Activated T-helper 1 cell treated with anti-CD3 and anti-CD28 coated beads, Interleukin-12 subunit alpha, Interleukin-12 subunit beta, Interleukin-2, Interleukin-4 antibody, amounts not matched to agents 30 ng/mL and 10 ng/mL and 1 ng/mL, durations not matched to agents 14 hours and 24 hours and 36 hours (primary cell): ENCODE data around the gene KCNK13. TPM values are rescaled to one million over a fixed set of nuclear protein-coding genes. Genes with fewer than 3 reads are reported as not detected.
"Not testable (repeated sequence)": the region's sequence is repeated elsewhere in the genome, so short reads cannot be mapped to it uniquely, and the experiment has no call there.

Source experiments
- DNase-seq: peaks from one replicate; pipeline ENCODE4 v3.0.0; 2021; ENCODE audit warnings: low spot score
- H3K27ac Mint-ChIP-seq: one replicate; pipeline ENCODE4 v1.8.0; 2021; ENCODE audit warnings: mild to moderate bottlenecking, mixed read lengths
- H3K27me3 Mint-ChIP-seq: one replicate; pipeline ENCODE4 v1.8.0; 2022; ENCODE audit warnings: mild to moderate bottlenecking, moderate library complexity, mixed read lengths; ENCODE audit not compliant: insufficient read depth
- H3K36me3 Mint-ChIP-seq: one replicate; pipeline ENCODE4 v1.8.0; 2021; ENCODE audit warnings: low read depth, mixed read lengths
- H3K4me1 Mint-ChIP-seq: one replicate; pipeline ENCODE4 v1.8.0; 2021; ENCODE audit warnings: low read depth, mixed read lengths
- H3K4me3 Mint-ChIP-seq: one replicate; pipeline ENCODE4 v1.8.0; 2021; ENCODE audit warnings: mild to moderate bottlenecking, moderate library complexity, mixed read lengths
- H3K9me3 Mint-ChIP-seq: one replicate; pipeline ENCODE4 v1.8.0; 2021; ENCODE audit warnings: mixed read lengths
- intact Hi-C: fragments of 100-400 bp; cut with micrococcal nuclease; formaldehyde crosslinking; loops from one replicate; pipeline ENCODE4 v1.15.1; 2024
- total RNA-seq: library from RNA; stranded (reverse); gene quantifications from 2 replicates; pipeline ENCODE4 v1.2.3, GENCODE V29; 2022

The KCNK13 gene
- total RNA-seq, 1 donor from 2014 or later = not detected

GRCh38 chr14:90193925-90194324, 132.1 kb downstream of the KCNK13 start:
- DNase-seq = no peak
- no peak overlapping the region for H3K4me3 Mint-ChIP-seq
- no peak overlapping the region for H3K27ac Mint-ChIP-seq
- no peaks in the 10 kb centered on the region for H3K9me3 Mint-ChIP-seq
- H3K36me3 Mint-ChIP-seq = no peaks in the 10 kb centered on the region
- intact Hi-C loops = no loop called here
- no peaks in the 10 kb centered on the region for H3K4me1 Mint-ChIP-seq
- peaks cover 9% of the 10 kb centered on the region for H3K27me3 Mint-ChIP-seq

- Mint-ChIP-seq H3K27me3 (peaks cover 9% of the 10 kb centered on the region), H3K9me3 (no peaks in the 10 kb centered on the region), H3K27ac (no peak overlapping the region), H3K36me3 (no peaks in the 10 kb centered on the region), H3K4me1 (no peaks in the 10 kb centered on the region), H3K4me3 (no peak overlapping the region)
- intact Hi-C loops = no loop called here
- DNase-seq = no peak
Observed at GRCh38 chr14:90194706-90195105, 132.9 kb downstream of the KCNK13 start.

- Mint-ChIP-seq H3K4me3 (no peak overlapping the region), H3K4me1 (no peaks in the 10 kb centered on the region), H3K27me3 (peaks cover 9% of the 10 kb centered on the region), H3K27ac (no peak overlapping the region), H3K9me3 (no peaks in the 10 kb centered on the region), H3K36me3 (no peaks in the 10 kb centered on the region)
- DNase-seq = no peak
- intact Hi-C loops = no loop called here
Observed at GRCh38 chr14:90198541-90199060, 136.8 kb downstream of the KCNK13 start.

- H3K9me3 Mint-ChIP-seq, H3K4me1 Mint-ChIP-seq, H3K27me3 Mint-ChIP-seq, H3K27ac Mint-ChIP-seq, H3K4me3 Mint-ChIP-seq, DNase-seq, H3K36me3 Mint-ChIP-seq, intact Hi-C loops: not testable (repeated sequence)
Observed at GRCh38 chr14:90200546-90200945, 138.8 kb downstream of the KCNK13 start.

- Mint-ChIP-seq H3K9me3 (no peaks in the 10 kb centered on the region), H3K27ac (no peak overlapping the region), H3K4me1 (no peaks in the 10 kb centered on the region), H3K4me3 (no peak overlapping the region), H3K27me3 (peaks cover 2% of the 10 kb centered on the region), H3K36me3 (no peaks in the 10 kb centered on the region)
- intact Hi-C loops = no loop called here
- no peak for DNase-seq
Observed at GRCh38 chr14:90201344-90201743, 139.6 kb downstream of the KCNK13 start.

- Mint-ChIP-seq H3K27ac (no peak overlapping the region), H3K4me1 (no peaks in the 10 kb centered on the region)
Observed at GRCh38 chr14:90204516-90204915, 142.7 kb downstream of the KCNK13 start.

GRCh38 chr14:90213099-90213748, 151.4 kb downstream of the KCNK13 start:
- H3K27me3 Mint-ChIP-seq = no peaks in the 10 kb centered on the region
- no peaks in the 10 kb centered on the region for H3K4me1 Mint-ChIP-seq
- no peak for DNase-seq
- peaks cover 8% of the 10 kb centered on the region for H3K9me3 Mint-ChIP-seq
- H3K4me3 Mint-ChIP-seq = no peak overlapping the region
- H3K36me3 Mint-ChIP-seq = no peaks in the 10 kb centered on the region
- H3K27ac Mint-ChIP-seq = no peak overlapping the region
- intact Hi-C loops = no loop called here

More at GRCh38 chr14:90204516-90204915, 142.7 kb downstream of the KCNK13 start:
- Mint-ChIP-seq H3K36me3 (no peaks in the 10 kb centered on the region), H3K4me3 (no peak overlapping the region), H3K27me3 (no peaks in the 10 kb centered on the region), H3K9me3 (no peaks in the 10 kb centered on the region)
- DNase-seq = no peak
- intact Hi-C loops = no loop called here

GRCh38 chr14:90228478-90228877, 166.7 kb downstream of the KCNK13 start:
- intact Hi-C loops = no loop called here
- Mint-ChIP-seq H3K27ac (no peak overlapping the region), H3K4me1 (no peaks in the 10 kb centered on the region), H3K4me3 (no peak overlapping the region), H3K9me3 (peaks cover 7% of the 10 kb centered on the region), H3K27me3 (peaks cover 9% of the 10 kb centered on the region), H3K36me3 (no peaks in the 10 kb centered on the region)
- DNase-seq = no peak

- H3K27ac Mint-ChIP-seq, intact Hi-C loops, H3K9me3 Mint-ChIP-seq, H3K36me3 Mint-ChIP-seq, H3K4me3 Mint-ChIP-seq, H3K4me1 Mint-ChIP-seq, DNase-seq: not testable (repeated sequence)
- H3K27me3 Mint-ChIP-seq = peaks cover 12% of the 10 kb centered on the region
Observed at GRCh38 chr14:90229942-90230341, 168.1 kb downstream of the KCNK13 start.

Other genes starting within 250 kb of the KCNK13 start
- 6.0 and 8.2 TPM in 2 replicates for gene EFCAB11, start 107.3 kb upstream of the KCNK13 start, total RNA-seq
- gene TDP1, start 106.1 kb upstream of the KCNK13 start, total RNA-seq = 78.5 and 84.2 TPM in 2 replicates
- gene PSMC1, start 194.6 kb downstream of the KCNK13 start, total RNA-seq = 171 and 176 TPM in 2 replicates